K562 (cell line): ENCODE data around the gene TNFRSF19. TPM values are rescaled to one million over a fixed set of nuclear protein-coding genes. Genes with fewer than 3 reads are reported as not detected.

Source experiments
- ATAC-seq: fragments of 200-7000 bp; cut with Tn5 transposase; 3 replicates; pipeline ENCODE4 v1.9.1; 2020; ENCODE audit warnings: moderate library complexity
- BruUV-seq: library from RNA; stranded (reverse); fragments of 400-500 nt; replicated peaks from 2 replicates; lab custom pipeline; 2021; lab: Mats Ljungman, UMichigan
- CTCF ChIA-PET: fragments of 300-600 bp; formaldehyde crosslinking; extraction: SDS; loops from one replicate; lab custom pipeline; 2021; ENCODE audit warnings: low intra/inter-chr PET ratio; lab: Yijun Ruan, JAX
- POLR2A ChIA-PET: fragments of 300-600, 350-650 bp; sonication (Branson Sonifier 250); formaldehyde crosslinking; extraction: SDS; loops from one replicate; lab custom pipeline; 2021; ENCODE audit warnings: antibody characterized with exemption, inconsistent platforms; lab: Yijun Ruan, JAX
- DNase-seq, 4 experiments: peaks; one replicate each; pipeline versions ENCODE4 v3.0.0 to v3.0.0-alpha.2; 2011 to 2018; ENCODE audit warnings: low spot score in 3 of 4, mixed read lengths in 3 of 4; ENCODE audit errors: extremely low read depth in 1 of 4
- FAIRE-seq: peaks from 2 replicates; lab custom pipeline; 2011; peaks lifted over from hg19 to GRCh38; lab: Jason Lieb, UNC
- H2AFZ ChIP-seq: 2 replicates; pipeline ENCODE4 v1.6.0; 2011; ENCODE audit warnings: low read depth, low read length, control low read depth, inconsistent platforms
- H3K27ac ChIP-seq: fragments of 200-600 bp; 3 replicates; pipeline ENCODE4 v1.8.0; 2011; ENCODE audit warnings: low read depth, mild to moderate bottlenecking, control low read depth, inconsistent platforms, low read length, moderate library complexity, mixed read lengths; ENCODE audit errors: extremely low read depth
- H3K27me3 ChIP-seq, 2 experiments: fragments of 300-600 bp in 1 of 2; 2 replicates in 1 of 2; 3 replicates in 1 of 2; pipeline versions ENCODE4 v1.6.0 to v1.8.0; 2011; ENCODE audit warnings: inconsistent platforms in 2 of 2, low read length in 2 of 2, mild to moderate bottlenecking in 1 of 2, mixed read lengths in 1 of 2, moderate library complexity in 1 of 2; ENCODE audit not compliant: control insufficient read depth in 2 of 2, insufficient read depth in 2 of 2
- H3K36me3 ChIP-seq: fragments of 300-600 bp; 3 replicates; pipeline ENCODE4 v1.8.0; 2011; ENCODE audit warnings: mild to moderate bottlenecking, low read length, inconsistent platforms; ENCODE audit not compliant: control insufficient read depth, insufficient read depth
- H3K4me1 ChIP-seq, 2 experiments: fragments of 200-600 bp in 1 of 2; replicated peaks in 1 of 2; 2 replicates in 1 of 2; 3 replicates in 1 of 2; pipeline versions ENCODE4 v1.5.1 to v1.8.0; 2011; ENCODE audit warnings: inconsistent platforms in 2 of 2, low read length in 2 of 2, mild to moderate bottlenecking in 1 of 2, mixed read lengths in 1 of 2, moderate library complexity in 1 of 2; ENCODE audit not compliant: control insufficient read depth in 2 of 2, insufficient read depth in 2 of 2
- H3K4me2 ChIP-seq: 2 replicates; pipeline ENCODE4 v1.6.1; 2011; ENCODE audit warnings: low read length, control low read depth, inconsistent platforms, mixed read lengths; ENCODE audit not compliant: insufficient read depth
- H3K4me3 ChIP-seq: fragments of 200-600 bp; sonication (generic), shearing (Covaris generic); 2 replicates; pipeline ENCODE4 v1.5.1; 2016; ENCODE audit warnings: control low read depth, inconsistent platforms
- H3K79me2 ChIP-seq: fragments of 200-600 bp; 3 replicates; pipeline ENCODE4 v1.8.0; 2011; ENCODE audit warnings: low read length, inconsistent platforms; ENCODE audit not compliant: control insufficient read depth, insufficient read depth
- H3K9ac ChIP-seq, 2 experiments: 2 replicates each; pipeline versions ENCODE4 v1.6.0 to v1.6.1; 2011; ENCODE audit warnings: low read depth in 2 of 2, low read length in 2 of 2, control low read depth in 1 of 2, inconsistent platforms in 1 of 2, mild to moderate bottlenecking in 1 of 2, mixed read lengths in 1 of 2; ENCODE audit not compliant: insufficient read depth in 1 of 2
- H3K9me1 ChIP-seq: one replicate; pipeline ENCODE4 v1.6.0; 2011; ENCODE audit warnings: inconsistent platforms, mild to moderate bottlenecking, low read length, moderate library complexity; ENCODE audit not compliant: control insufficient read depth, insufficient read depth
- H3K9me3 ChIP-seq: replicated peaks from 2 replicates; pipeline ENCODE4 v1.5.1; 2011; ENCODE audit warnings: low read depth, low read length, inconsistent platforms; ENCODE audit not compliant: control insufficient read depth, insufficient read depth
- H4K20me1 ChIP-seq: replicated peaks from 2 replicates; pipeline ENCODE4 v1.6.1; 2011; ENCODE audit warnings: low read length, inconsistent platforms, mixed read lengths; ENCODE audit not compliant: control insufficient read depth, insufficient read depth
- ADNP ChIP-seq: fragments of 200-800 bp; sonication (Bioruptor generic); IDR thresholded peaks from 2 replicates; pipeline ENCODE4 v1.6.1; 2016; ENCODE audit warnings: missing genetic modification characterization, missing compliant biosample characterization
- C11orf30 ChIP-seq: fragments of 450-650 bp; IDR thresholded peaks from 2 replicates; pipeline ENCODE4 v1.6.1; 2016; ENCODE audit warnings: low read depth, mild to moderate bottlenecking
- CLOCK ChIP-seq: fragments of 250-450 bp; sonication (Bioruptor Pico); IDR thresholded peaks from 2 replicates; pipeline ENCODE4 v1.4.0; 2020; ENCODE audit warnings: mild to moderate bottlenecking, moderate library complexity, borderline replicate concordance
- GTF2F1 ChIP-seq: IDR thresholded peaks from 2 replicates; pipeline ENCODE4 v1.6.1; 2011; ENCODE audit warnings: low read depth, low read length, improper control_type of control experiment
- HDAC3 ChIP-seq: fragments of 450-650 bp; IDR thresholded peaks from 2 replicates; pipeline ENCODE4 v1.6.1; 2018; ENCODE audit warnings: borderline replicate concordance, mild to moderate bottlenecking, moderate library complexity; ENCODE audit not compliant: partially characterized antibody
- KAT2B ChIP-seq: IDR thresholded peaks from one replicate; pipeline ENCODE4 v1.6.1; 2012; ENCODE audit warnings: low read depth, mild to moderate bottlenecking, control low read depth, inconsistent platforms, low read length, moderate library complexity
- NFE2L1 ChIP-seq: fragments of 450-650 bp; IDR thresholded peaks from 2 replicates; pipeline ENCODE4 v1.6.1; 2016; ENCODE audit warnings: missing genetic modification characterization, low read depth, mild to moderate bottlenecking, missing compliant biosample characterization, moderate library complexity, borderline replicate concordance
- PRPF4 ChIP-seq: fragments of 200-400 bp; formaldehyde crosslinking; IDR thresholded peaks from one replicate; pipeline ENCODE4 v1.6.1; 2017; ENCODE audit warnings: low read length, low read depth, mild to moderate bottlenecking; ENCODE audit not compliant: insufficient read depth, poor library complexity, severe bottlenecking
- SMARCB1 ChIP-seq: IDR thresholded peaks from 2 replicates; pipeline ENCODE4 v1.6.1; 2011; ENCODE audit warnings: improper control_type of control experiment, low read depth; ENCODE audit not compliant: insufficient read length
- SUPT5H ChIP-seq: fragments of 450-650 bp; IDR thresholded peaks from 2 replicates; pipeline ENCODE4 v1.6.1; 2016
- TAF15 ChIP-seq: fragments of 200-400 bp; formaldehyde crosslinking; IDR thresholded peaks from 2 replicates; pipeline ENCODE4 v1.6.1; 2017; ENCODE audit warnings: mild to moderate bottlenecking, low read depth, low read length, moderate library complexity
- TCF15 ChIP-seq: fragments of 250-450 bp; sonication (Bioruptor Pico); IDR thresholded peaks from 2 replicates; pipeline ENCODE4 v1.8.0; 2022; ENCODE audit warnings: moderate library complexity, mild to moderate bottlenecking, inconsistent platforms
- TCFL5 ChIP-seq: fragments of 250-450 bp; sonication (Bioruptor Pico); conservative IDR thresholded peaks from 2 replicates; pipeline ENCODE4 v1.6.1; 2021; ENCODE audit warnings: mild to moderate bottlenecking, moderate library complexity, matching md5 sums
- ZBED1 ChIP-seq: IDR thresholded peaks from 2 replicates; pipeline ENCODE4 v1.6.1; 2014
- ZBTB1 ChIP-seq: sonication (generic); formaldehyde crosslinking; IDR thresholded peaks from 2 replicates; pipeline ENCODE4 v1.8.1; 2023; ENCODE audit warnings: missing genetic modification reagents, low read depth, mild to moderate bottlenecking, borderline replicate concordance
- WGBS: fragments of 100-300 bp; shearing (Covaris generic); methylation state at CpG from one replicate; pipeline ENCODE4 v1.1.6; 2016; ENCODE audit warnings: low coverage, mixed read lengths; ENCODE audit not compliant: insufficient coverage; ENCODE audit errors: missing lambda C conversion rate; 5-methylcytosine and 5-hydroxymethylcytosine counted together
- in situ Hi-C: fragments of 300-500 bp; cut with MboI; formaldehyde crosslinking; loops from 4 replicates; pipeline ENCODE4 v1.15.0; 2018; ENCODE audit warnings: inconsistent platforms, mixed read lengths
- intact Hi-C: fragments of 100-400 bp; cut with micrococcal nuclease; formaldehyde crosslinking; loops from 2 replicates; pipeline ENCODE4 v1.14.2; 2022
- polyA plus RNA-seq, 8 experiments: library from polyadenylated mRNA; depleted of rRNA in 4 of 8; stranded (reverse) in 5 of 8; unstranded in 3 of 8; fragments of >200 nt; fragmentation: Nextera tagmentation in 2 of 8; fragmentation: Illumina TruSeq in 1 of 8; extraction: Ambion mirVana in 2 of 8; extraction: Trizol in 1 of 8; gene quantifications; 2 replicates each; pipeline versions ENCODE4 v1.2.1 to v1.2.3, GENCODE V29; 2011 to 2014; ENCODE audit warnings: inconsistent platforms in 1 of 8, missing spikeins in 1 of 8
- total RNA-seq, 7 experiments: library from RNA; depleted of rRNA in 6 of 7; stranded (reverse); fragments of >200 nt in 6 of 7; fragmentation: Illumina TruSeq in 2 of 7; extraction: Trizol in 2 of 7; gene quantifications; 2 replicates each; pipeline versions ENCODE4 v1.2.1 to v1.2.3, GENCODE V29; 2011 to 2021; ENCODE audit warnings: low replicate concordance in 1 of 7
- TF ChIP-seq, protein P1 (sequence below): IDR thresholded peaks from 3 replicates; pipeline ENCODE4 v1.6.1; 2011; ENCODE audit warnings: borderline replicate concordance, mild to moderate bottlenecking, moderate library complexity; ENCODE audit not compliant: insufficient read length; ENCODE audit errors: extremely low read depth

The TNFRSF19 gene
- total and polyA plus RNA-seq, 9 of the 15 experiments (the other 6 are each of a cell fraction or from before 2014, with no cell fraction given) = 0.01 to 0.07 TPM; not detected in 7

DNA sequence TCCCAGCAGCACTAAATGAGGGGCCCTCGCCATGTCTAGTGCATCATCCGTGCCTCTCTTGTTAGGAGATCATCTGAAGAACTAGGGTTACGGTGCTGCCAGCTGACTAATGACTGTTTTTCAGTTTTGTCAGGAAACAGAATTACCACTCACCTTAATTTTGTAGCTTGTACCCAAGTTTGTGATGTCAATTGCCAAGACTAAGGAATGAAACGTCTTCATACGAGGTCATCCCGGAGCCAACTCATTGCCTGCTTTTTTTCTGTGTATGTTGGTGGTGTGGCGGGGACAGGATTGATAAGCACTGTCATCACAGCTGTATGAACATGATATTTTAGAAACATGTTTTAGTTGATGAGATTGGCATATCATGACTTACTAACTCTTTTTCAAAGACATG lies 100.6 kb downstream of the TNFRSF19 start (continued):
- no peak for TF ChIP-seq CLOCK (CRISPR knock-in tag)
- no peak for TF ChIP-seq HDAC3
- TF ChIP-seq TCFL5 = no peak
- TF ChIP-seq PRPF4 = no peak

- in situ Hi-C loops = no loop called here
- intact Hi-C loops = no loop called here
- POLR2A ChIA-PET = no interaction called here
- CTCF ChIA-PET = no interaction called here
- no peak for FAIRE-seq
- BruUV-seq = no TSS peak
- Histone ChIP-seq H3K27me3 (peaks cover 0 to 5% of the 10 kb centered on the region in 2 experiments; a peak in 2 of 5 replicates), H3K9ac (no peak overlapping the region), H3K36me3 (no peaks in the 10 kb centered on the region), H4K20me1 (no peaks in the 10 kb centered on the region), H3K9me3 (no peaks in the 10 kb centered on the region), H3K27ac (no peak overlapping the region), H3K4me2 (no peak overlapping the region), H3K4me1 (no peaks in the 10 kb centered on the region), H3K79me2 (no peaks in the 10 kb centered on the region), H3K4me3 (no peak overlapping the region), H2AFZ (no peak overlapping the region), H3K9me1 (no peaks in the 10 kb centered on the region)
- ATAC-seq = no peak
- WGBS = 0% methylated on average over 2 of the region's 2 CpGs
- no peak for DNase-seq
- TF ChIP-seq C11orf30 (no peak), TAF15 (no peak), SUPT5H (no peak), ZBED1 (no peak), NFE2L1 (tag) (no peak), GTF2F1 (no peak), TCF15 (CRISPR knock-in tag) (no peak), ADNP (tag) (no peak), ZBTB1 (CRISPR knock-in tag) (no peak), SMARCB1 (no peak), KAT2B (no peak)
- TF ChIP-seq, protein P1, sequence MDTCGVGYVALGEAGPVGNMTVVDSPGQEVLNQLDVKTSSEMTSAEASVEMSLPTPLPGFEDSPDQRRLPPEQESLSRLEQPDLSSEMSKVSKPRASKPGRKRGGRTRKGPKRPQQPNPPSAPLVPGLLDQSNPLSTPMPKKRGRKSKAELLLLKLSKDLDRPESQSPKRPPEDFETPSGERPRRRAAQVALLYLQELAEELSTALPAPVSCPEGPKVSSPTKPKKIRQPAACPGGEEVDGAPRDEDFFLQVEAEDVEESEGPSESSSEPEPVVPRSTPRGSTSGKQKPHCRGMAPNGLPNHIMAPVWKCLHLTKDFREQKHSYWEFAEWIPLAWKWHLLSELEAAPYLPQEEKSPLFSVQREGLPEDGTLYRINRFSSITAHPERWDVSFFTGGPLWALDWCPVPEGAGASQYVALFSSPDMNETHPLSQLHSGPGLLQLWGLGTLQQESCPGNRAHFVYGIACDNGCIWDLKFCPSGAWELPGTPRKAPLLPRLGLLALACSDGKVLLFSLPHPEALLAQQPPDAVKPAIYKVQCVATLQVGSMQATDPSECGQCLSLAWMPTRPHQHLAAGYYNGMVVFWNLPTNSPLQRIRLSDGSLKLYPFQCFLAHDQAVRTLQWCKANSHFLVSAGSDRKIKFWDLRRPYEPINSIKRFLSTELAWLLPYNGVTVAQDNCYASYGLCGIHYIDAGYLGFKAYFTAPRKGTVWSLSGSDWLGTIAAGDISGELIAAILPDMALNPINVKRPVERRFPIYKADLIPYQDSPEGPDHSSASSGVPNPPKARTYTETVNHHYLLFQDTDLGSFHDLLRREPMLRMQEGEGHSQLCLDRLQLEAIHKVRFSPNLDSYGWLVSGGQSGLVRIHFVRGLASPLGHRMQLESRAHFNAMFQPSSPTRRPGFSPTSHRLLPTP = no peak
These were observed 101.2 kb downstream of the TNFRSF19 start for GRCh38 chr13:23671377-23671776.
